Measurements from ENCODE around the gene MEIS1.

GRCh38 chr2:66594001-66594400, 159.1 kb downstream of the MEIS1 start:
- TF ChIP-seq CTCF (IDR thresholded peaks at IDR 0.05; ENCODE audit: low read depth, low read length, poor library complexity, severe bottlenecking) (no peak), EZH2phosphoT487 (IDR thresholded peaks at IDR 0.05; ENCODE audit: borderline replicate concordance, low read length) (no peak)
